GM12878 (cell line): ENCODE results near the gene BCAS3. TPM values are rescaled to one million over a fixed set of nuclear protein-coding genes. Genes with fewer than 3 reads are reported as not detected.

Source experiments
- ATAC-seq: fragments of 200-7000 bp; cut with Tn5 transposase; 3 replicates; pipeline ENCODE4 v1.9.1; 2020; ENCODE audit warnings: mild to moderate bottlenecking, moderate library complexity
- BruUV-seq: library from RNA; stranded (reverse); fragments of 400-500 nt; replicated peaks from 2 replicates; lab custom pipeline; 2021; lab: Mats Ljungman, UMichigan
- CTCF ChIA-PET: fragments of 300-600 bp; sonication (Branson Sonifier 250); formaldehyde crosslinking; extraction: SDS; loops from one replicate; lab custom pipeline; 2021; ENCODE audit warnings: inconsistent platforms; lab: Yijun Ruan, JAX
- POLR2A ChIA-PET: fragments of 350-600 bp; formaldehyde crosslinking; extraction: SDS; loops from one replicate; lab custom pipeline; 2021; ENCODE audit warnings: inconsistent platforms; lab: Charles Lee
- RAD21 ChIA-PET: fragments of 300-600 bp; sonication (Branson Sonifier 250); formaldehyde crosslinking; loops from one replicate; lab custom pipeline; 2023; ENCODE audit warnings: antibody characterized with exemption; ENCODE audit not compliant: unreplicated experiment; lab: Charles Lee
- SMC1A ChIA-PET: fragments of 300-600 bp; sonication (Branson Sonifier 250); formaldehyde crosslinking; loops from one replicate; lab custom pipeline; 2023; ENCODE audit not compliant: unreplicated experiment, uncharacterized antibody; lab: Charles Lee
- DNase-seq: peaks from one replicate; pipeline ENCODE4 v3.0.0-alpha.2; 2011; ENCODE audit warnings: low read depth, low spot score
- FAIRE-seq: peaks from 3 replicates; lab custom pipeline; 2011; peaks lifted over from hg19 to GRCh38; lab: Jason Lieb, UNC
- H2AFZ ChIP-seq: 2 replicates; pipeline ENCODE4 v1.6.0; 2011; ENCODE audit warnings: low read depth, low read length, control low read depth; ENCODE audit not compliant: control insufficient read depth
- H3K27ac ChIP-seq: 2 replicates; pipeline ENCODE4 v1.5.1; 2011; ENCODE audit warnings: control low read depth; ENCODE audit not compliant: control insufficient read depth, insufficient read depth
- H3K27me3 ChIP-seq, 2 experiments: replicated peaks in 1 of 2; 2 replicates each; pipeline versions ENCODE4 v1.6.0 to v1.6.1; 2011; ENCODE audit warnings: low read length in 1 of 2; ENCODE audit not compliant: control insufficient read depth in 2 of 2, insufficient read depth in 2 of 2
- H3K36me3 ChIP-seq, 2 experiments: 2 replicates each; pipeline ENCODE4 v1.5.1; 2011; ENCODE audit warnings: low read length in 1 of 2; ENCODE audit not compliant: control insufficient read depth in 2 of 2, insufficient read depth in 2 of 2
- H3K4me1 ChIP-seq: 2 replicates; pipeline ENCODE4 v1.6.1; 2011; ENCODE audit warnings: mild to moderate bottlenecking, low read length, moderate library complexity, mixed read lengths; ENCODE audit not compliant: control insufficient read depth, insufficient read depth
- H3K4me2 ChIP-seq: 2 replicates; pipeline ENCODE4 v1.6.0; 2011; ENCODE audit warnings: control low read depth; ENCODE audit not compliant: control insufficient read depth, insufficient read depth
- H3K4me3 ChIP-seq: fragments of 200-600 bp; sonication (generic); 2 replicates; pipeline ENCODE4 v1.5.1; 2016
- H3K79me2 ChIP-seq: 2 replicates; pipeline ENCODE4 v1.6.0; 2011; ENCODE audit warnings: low read length; ENCODE audit not compliant: control insufficient read depth, insufficient read depth
- H3K9ac ChIP-seq: 2 replicates; pipeline ENCODE4 v1.8.0; 2011; ENCODE audit warnings: low read length, control low read depth, mixed read lengths; ENCODE audit not compliant: control insufficient read depth, insufficient read depth
- H3K9me3 ChIP-seq: replicated peaks from 3 replicates; pipeline ENCODE4 v1.5.1; 2011; ENCODE audit warnings: mild to moderate bottlenecking, low read length; ENCODE audit not compliant: control insufficient read depth, insufficient read depth
- H4K20me1 ChIP-seq: 2 replicates; pipeline ENCODE4 v1.6.0; 2011; ENCODE audit not compliant: control insufficient read depth, insufficient read depth
- CREB1 ChIP-seq: IDR thresholded peaks from 2 replicates; pipeline ENCODE4 v1.6.1; 2012; ENCODE audit warnings: low read depth, mild to moderate bottlenecking, inconsistent platforms
- HCFC1 ChIP-seq: fragments of 150-350 bp; IDR thresholded peaks from 2 replicates; pipeline ENCODE4 v1.6.1; 2014; ENCODE audit warnings: low read length
- MTA3 ChIP-seq: IDR thresholded peaks from 2 replicates; pipeline ENCODE4 v1.6.1; 2012; ENCODE audit warnings: low read length, inconsistent platforms, borderline replicate concordance
- MXI1 ChIP-seq: fragments of 150-350 bp; IDR thresholded peaks from 2 replicates; pipeline ENCODE4 v1.6.1; 2011; ENCODE audit warnings: low read depth, mild to moderate bottlenecking, inconsistent platforms, low read length, improper control_type of control experiment
- NFXL1 ChIP-seq: fragments of 450-650 bp; IDR thresholded peaks from 2 replicates; pipeline ENCODE4 v1.6.1; 2017; ENCODE audit warnings: antibody characterized with exemption, mild to moderate bottlenecking, borderline replicate concordance
- REST ChIP-seq: IDR thresholded peaks from 2 replicates; pipeline ENCODE4 v1.6.1; 2012; ENCODE audit warnings: mild to moderate bottlenecking, low read depth, low read length
- ZNF384 ChIP-seq: IDR thresholded peaks from 2 replicates; pipeline ENCODE4 v1.6.1; 2012; ENCODE audit warnings: low read depth, mild to moderate bottlenecking, low read length, improper control_type of control experiment, borderline replicate concordance
- WGBS: methylation state at CpG from one replicate; pipeline ENCODE4 v1.1.6; 2016; ENCODE audit warnings: low lambda C conversion rate; ENCODE audit not compliant: insufficient replicate concordance, insufficient coverage; ENCODE audit errors: missing lambda C conversion rate; 5-methylcytosine and 5-hydroxymethylcytosine counted together
- in situ Hi-C: fragments of 300-500 bp; cut with MboI; formaldehyde crosslinking; loops from 9 replicates; pipeline ENCODE4 v1.14.3; 2018; ENCODE audit warnings: mixed read lengths
- intact Hi-C: fragments of 100-400 bp; cut with micrococcal nuclease; formaldehyde crosslinking; loops from one replicate; pipeline ENCODE4 v1.14.2; 2022; ENCODE audit not compliant: unreplicated experiment
- polyA plus RNA-seq, 11 experiments: library from polyadenylated mRNA; depleted of rRNA in 4 of 11; unstranded in 6 of 11; stranded (reverse) in 5 of 11; fragments of >200 nt; fragmentation: Nextera tagmentation in 4 of 11; fragmentation: Illumina TruSeq in 1 of 11; extraction: Ambion mirVana in 4 of 11; extraction: Trizol in 1 of 11; gene quantifications; 1 replicate in 1 of 11; 2 replicates in 10 of 11; pipeline versions ENCODE4 v1.2.1 to v1.2.3, GENCODE V29; 2011 to 2016; ENCODE audit warnings: inconsistent platforms in 2 of 11, missing spikeins in 2 of 11, low read depth in 1 of 11
- total RNA-seq, 4 experiments: library from RNA; depleted of rRNA in 3 of 4; stranded (reverse); fragments of >200 nt in 3 of 4; fragmentation: Illumina TruSeq in 1 of 4; extraction: Trizol in 1 of 4; gene quantifications; 2 replicates each; pipeline versions ENCODE4 v1.2.1 to v1.2.3, GENCODE V29; 2013 to 2021

The BCAS3 gene
- total and polyA plus RNA-seq, 10 of the 15 experiments (the other 5 are each of a cell fraction or from before 2014, with no cell fraction given), result 2.1 to 11.0 (median 6.6) TPM

DNA sequence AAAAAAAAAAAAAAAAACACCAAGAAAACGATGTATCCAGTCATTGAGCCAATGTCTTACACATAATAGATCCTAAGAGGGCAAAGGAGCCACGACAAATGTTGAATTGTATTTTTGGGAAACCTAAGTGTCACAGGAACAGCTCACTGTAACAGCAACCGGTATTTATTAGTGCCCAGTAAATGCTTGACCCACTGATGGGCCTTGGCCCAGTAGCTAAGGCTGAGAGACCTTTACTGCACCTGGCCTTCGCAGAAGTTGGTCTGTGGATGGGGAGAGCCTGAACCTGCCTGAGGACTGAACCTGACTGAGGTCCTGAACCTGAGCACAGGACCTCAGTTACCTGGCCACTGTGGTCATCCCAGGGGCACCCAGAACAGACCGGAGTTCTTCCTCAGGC, 657.0 kb downstream of the BCAS3 start:
- Histone ChIP-seq H3K9ac (no peak overlapping the region), H3K79me2 (no peaks in the 10 kb centered on the region), H3K36me3 (no peaks in the 10 kb centered on the region), H3K9me3 (no peaks in the 10 kb centered on the region), H3K4me1 (no peaks in the 10 kb centered on the region), H3K4me2 (no peak overlapping the region), H2AFZ (no peak overlapping the region), H3K27ac (no peak overlapping the region), H4K20me1 (no peaks in the 10 kb centered on the region), H3K27me3 (no peaks in the 10 kb centered on the region), H3K4me3 (no peak overlapping the region)
- FAIRE-seq (no peak), DNase-seq (no peak), ATAC-seq (no peak)
- ChIA-PET CTCF (no interaction called here), SMC1A (no interaction called here), RAD21 (no interaction called here), POLR2A (no interaction called here)
- intact Hi-C loops (no loop called here), in situ Hi-C loops (no loop called here)
- WGBS, result 33% methylated on average over 5 of the region's 5 CpGs
- TF ChIP-seq ZNF384 (no peak), HCFC1 (no peak), MXI1 (no peak), REST (no peak), MTA3 (no peak), NFXL1 (peak; percentile 59; the same call in 1 of the 2 replicates), CREB1 (no peak)
- no TSS peak for BruUV-seq
